Caco-2 (cell line): ENCODE results near the gene SELENOW. TPM values are rescaled to one million over a fixed set of nuclear protein-coding genes. Genes with fewer than 3 reads are reported as not detected.

ENCODE experiments used
- BruUV-seq: library from RNA; stranded (reverse); fragments of 400-500 nt; replicated peaks from 2 replicates; lab custom pipeline; 2021; lab: Mats Ljungman, UMichigan
- CTCF ChIA-PET: fragments of 300-600 bp; sonication (Branson Sonifier 250); formaldehyde crosslinking; loops from one replicate; lab custom pipeline; 2022; ENCODE audit warnings: antibody characterized with exemption; lab: Charles Lee
- POLR2A ChIA-PET: fragments of 300-600 bp; sonication (Branson Sonifier 250); formaldehyde crosslinking; loops from one replicate; lab custom pipeline; 2022; ENCODE audit warnings: antibody characterized with exemption; lab: Charles Lee
- DNase-seq, 2 experiments: peaks; one replicate each; pipeline versions ENCODE4 v3.0.0 to v3.0.0-alpha.2; 2020 to 2022
- H3K27me3 ChIP-seq: replicated peaks from 2 replicates; pipeline ENCODE4 v1.6.0; 2011; ENCODE audit warnings: low read length; ENCODE audit not compliant: control insufficient read depth, insufficient read depth
- H3K36me3 ChIP-seq: 2 replicates; pipeline ENCODE4 v1.5.1; 2011; ENCODE audit warnings: low read length; ENCODE audit not compliant: control insufficient read depth, insufficient read depth
- H3K4me1 ChIP-seq: fragments of 250-450 bp; sonication (Bioruptor Pico); 2 replicates; pipeline ENCODE4 v1.5.1; 2020; ENCODE audit warnings: mild to moderate bottlenecking
- H3K4me3 ChIP-seq: 2 replicates; pipeline ENCODE4 v1.5.1; 2011; ENCODE audit warnings: low read depth, mild to moderate bottlenecking, control low read depth, low read length
- H3K9me3 ChIP-seq: fragments of 250-450 bp; sonication (Bioruptor Pico); 2 replicates; pipeline ENCODE4 v1.5.1; 2020; ENCODE audit warnings: mild to moderate bottlenecking, moderate library complexity
- H3K27ac Mint-ChIP-seq: one replicate; pipeline ENCODE4 v1.8.0; 2022; ENCODE audit warnings: mixed read lengths; ENCODE audit not compliant: unreplicated experiment
- H3K27me3 Mint-ChIP-seq: one replicate; pipeline ENCODE4 v1.8.0; 2022; ENCODE audit warnings: mixed read lengths; ENCODE audit not compliant: insufficient read depth, unreplicated experiment
- H3K36me3 Mint-ChIP-seq: one replicate; pipeline ENCODE4 v1.8.0; 2022; ENCODE audit warnings: mild to moderate bottlenecking, mixed read lengths; ENCODE audit not compliant: insufficient read depth, unreplicated experiment
- H3K4me1 Mint-ChIP-seq: one replicate; pipeline ENCODE4 v1.8.0; 2022; ENCODE audit warnings: low read depth, mixed read lengths; ENCODE audit not compliant: unreplicated experiment
- H3K4me3 Mint-ChIP-seq: one replicate; pipeline ENCODE4 v1.8.0; 2022; ENCODE audit warnings: mild to moderate bottlenecking, moderate library complexity, mixed read lengths; ENCODE audit not compliant: unreplicated experiment
- H3K9me3 Mint-ChIP-seq: one replicate; pipeline ENCODE4 v1.8.0; 2022; ENCODE audit warnings: mixed read lengths; ENCODE audit not compliant: unreplicated experiment
- intact Hi-C: fragments of 100-400 bp; cut with micrococcal nuclease; formaldehyde crosslinking; loops from one replicate; pipeline ENCODE4 v1.10.0; 2022; ENCODE audit not compliant: unreplicated experiment
- total RNA-seq: library from RNA; stranded (reverse); gene quantifications from 2 replicates; pipeline ENCODE4 v1.2.3, GENCODE V29; 2022
- TF ChIP-seq, protein P1 (sequence below), 2 experiments: fragments of 200-600 bp in 1 of 2; IDR thresholded peaks; 1 replicate in 1 of 2; 2 replicates in 1 of 2; pipeline versions ENCODE4 v1.5.1 to v1.8.0; 2011 to 2022; ENCODE audit warnings: antibody characterized with exemption in 1 of 2, control low read depth in 1 of 2, inconsistent platforms in 1 of 2, low read depth in 1 of 2, low read length in 1 of 2, mild to moderate bottlenecking in 1 of 2, moderate library complexity in 1 of 2; ENCODE audit not compliant: insufficient read depth in 1 of 2, severe bottlenecking in 1 of 2, unreplicated experiment in 1 of 2

Gene SELENOW
- total RNA-seq, 1 experiment from 2014 or later, result 110 TPM

DNA sequence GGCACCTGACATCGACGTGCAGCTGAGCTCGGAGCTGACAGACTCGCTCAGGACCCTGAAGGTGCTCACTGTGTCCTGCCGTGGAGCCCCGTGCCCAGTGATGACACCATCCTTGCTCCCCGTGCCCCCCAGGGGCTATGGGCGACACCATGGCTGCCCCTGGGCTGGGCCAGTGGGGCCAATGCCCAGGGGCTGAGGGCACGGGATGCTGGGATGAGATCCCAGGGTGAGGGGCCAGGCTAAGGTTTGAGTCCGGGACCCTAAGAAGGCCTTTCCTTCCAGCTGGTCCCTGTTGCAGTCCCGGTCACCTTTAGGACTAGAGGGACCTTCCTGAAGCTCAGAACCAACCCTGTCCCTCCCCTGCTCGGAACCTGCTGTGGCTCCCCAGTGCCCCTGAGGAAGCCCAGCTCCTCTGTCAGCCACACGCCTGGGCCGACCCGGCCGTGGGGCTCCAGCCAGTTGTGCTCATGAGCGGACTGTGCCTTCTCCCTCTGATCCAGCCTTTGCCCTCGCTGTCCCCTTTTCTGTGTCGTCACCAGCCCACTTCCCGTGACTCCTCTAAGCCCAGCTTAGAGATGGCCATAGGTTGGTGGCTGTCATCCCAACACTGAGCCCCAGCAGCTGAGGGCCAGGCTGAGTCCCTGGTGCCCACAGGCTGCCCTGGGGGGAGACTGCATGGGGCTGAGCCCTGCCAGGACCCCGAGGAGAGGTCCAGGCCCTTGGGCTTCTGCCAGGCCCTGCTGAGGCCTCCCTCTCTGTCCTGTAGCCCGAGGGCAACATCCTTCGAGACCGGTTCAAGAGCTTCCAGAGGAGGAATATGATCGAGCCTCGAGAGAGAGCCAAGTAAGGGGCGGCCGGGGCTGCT is 22.5 kb upstream of the SELENOW start:
- Mint-ChIP-seq H3K9me3 (no peaks in the 10 kb centered on the region), H3K4me3 (no peak overlapping the region), H3K27me3 (no peaks in the 10 kb centered on the region), H3K36me3 (peaks cover 89% of the 10 kb centered on the region), H3K27ac (no peak overlapping the region), H3K4me1 (peaks cover 9% of the 10 kb centered on the region)
- no peak for DNase-seq
- Histone ChIP-seq H3K4me1 (peaks cover 10% of the 10 kb centered on the region; the same call in 1 of the 2 replicates), H3K9me3 (no peaks in the 10 kb centered on the region), H3K27me3 (no peaks in the 10 kb centered on the region), H3K4me3 (no peak overlapping the region), H3K36me3 (peaks cover 12% of the 10 kb centered on the region)
- no TSS peak for BruUV-seq
- intact Hi-C loops, result no loop called here
- ChIA-PET POLR2A (no interaction called here), CTCF (no interaction called here)
- TF ChIP-seq, protein P1, sequence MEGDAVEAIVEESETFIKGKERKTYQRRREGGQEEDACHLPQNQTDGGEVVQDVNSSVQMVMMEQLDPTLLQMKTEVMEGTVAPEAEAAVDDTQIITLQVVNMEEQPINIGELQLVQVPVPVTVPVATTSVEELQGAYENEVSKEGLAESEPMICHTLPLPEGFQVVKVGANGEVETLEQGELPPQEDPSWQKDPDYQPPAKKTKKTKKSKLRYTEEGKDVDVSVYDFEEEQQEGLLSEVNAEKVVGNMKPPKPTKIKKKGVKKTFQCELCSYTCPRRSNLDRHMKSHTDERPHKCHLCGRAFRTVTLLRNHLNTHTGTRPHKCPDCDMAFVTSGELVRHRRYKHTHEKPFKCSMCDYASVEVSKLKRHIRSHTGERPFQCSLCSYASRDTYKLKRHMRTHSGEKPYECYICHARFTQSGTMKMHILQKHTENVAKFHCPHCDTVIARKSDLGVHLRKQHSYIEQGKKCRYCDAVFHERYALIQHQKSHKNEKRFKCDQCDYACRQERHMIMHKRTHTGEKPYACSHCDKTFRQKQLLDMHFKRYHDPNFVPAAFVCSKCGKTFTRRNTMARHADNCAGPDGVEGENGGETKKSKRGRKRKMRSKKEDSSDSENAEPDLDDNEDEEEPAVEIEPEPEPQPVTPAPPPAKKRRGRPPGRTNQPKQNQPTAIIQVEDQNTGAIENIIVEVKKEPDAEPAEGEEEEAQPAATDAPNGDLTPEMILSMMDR (IDR thresholded peaks at IDR 0.05; ENCODE audit: insufficient read depth in 1 of 2, low read depth in 1 of 2, low read length in 1 of 2, severe bottlenecking in 1 of 2, unreplicated experiment in 1 of 2), result no peak

DNA sequence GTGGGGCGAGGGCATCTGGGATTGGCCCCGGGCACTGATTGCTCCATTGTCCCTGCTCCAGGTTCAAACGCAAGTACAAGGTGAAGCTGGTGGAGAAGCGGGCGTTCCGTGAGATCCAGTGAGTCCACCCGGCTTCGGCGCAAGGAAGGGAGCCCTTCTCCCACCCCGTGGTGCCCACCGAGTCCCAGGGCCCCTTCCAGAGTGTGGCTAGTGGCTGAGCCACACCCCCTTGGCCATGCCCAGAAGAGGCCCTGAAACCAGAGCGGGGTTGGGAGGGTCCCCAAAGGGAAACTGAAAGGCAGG is 21.9 kb upstream of the SELENOW start:
- H3K27me3 ChIP-seq, result no peaks in the 10 kb centered on the region
- Mint-ChIP-seq H3K36me3 (peaks cover 83% of the 10 kb centered on the region), H3K27ac (no peak overlapping the region), H3K4me3 (no peak overlapping the region), H3K27me3 (no peaks in the 10 kb centered on the region), H3K9me3 (no peaks in the 10 kb centered on the region), H3K4me1 (peaks cover 9% of the 10 kb centered on the region)
- BruUV-seq, result no TSS peak
- ChIA-PET POLR2A (no interaction called here), CTCF (no interaction called here)
- TF ChIP-seq, protein P1 (IDR thresholded peaks at IDR 0.05; ENCODE audit: insufficient read depth in 1 of 2, low read depth in 1 of 2, low read length in 1 of 2, severe bottlenecking in 1 of 2, unreplicated experiment in 1 of 2), result no peak
- peaks cover 10% of the 10 kb centered on the region; the same call in 1 of the 2 replicates for H3K4me1 ChIP-seq
- no peak for DNase-seq
- no peak overlapping the region for H3K4me3 ChIP-seq
- H3K36me3 ChIP-seq, result peaks cover 12% of the 10 kb centered on the region
- intact Hi-C loops, result no loop called here
- H3K9me3 ChIP-seq, result no peaks in the 10 kb centered on the region

DNA sequence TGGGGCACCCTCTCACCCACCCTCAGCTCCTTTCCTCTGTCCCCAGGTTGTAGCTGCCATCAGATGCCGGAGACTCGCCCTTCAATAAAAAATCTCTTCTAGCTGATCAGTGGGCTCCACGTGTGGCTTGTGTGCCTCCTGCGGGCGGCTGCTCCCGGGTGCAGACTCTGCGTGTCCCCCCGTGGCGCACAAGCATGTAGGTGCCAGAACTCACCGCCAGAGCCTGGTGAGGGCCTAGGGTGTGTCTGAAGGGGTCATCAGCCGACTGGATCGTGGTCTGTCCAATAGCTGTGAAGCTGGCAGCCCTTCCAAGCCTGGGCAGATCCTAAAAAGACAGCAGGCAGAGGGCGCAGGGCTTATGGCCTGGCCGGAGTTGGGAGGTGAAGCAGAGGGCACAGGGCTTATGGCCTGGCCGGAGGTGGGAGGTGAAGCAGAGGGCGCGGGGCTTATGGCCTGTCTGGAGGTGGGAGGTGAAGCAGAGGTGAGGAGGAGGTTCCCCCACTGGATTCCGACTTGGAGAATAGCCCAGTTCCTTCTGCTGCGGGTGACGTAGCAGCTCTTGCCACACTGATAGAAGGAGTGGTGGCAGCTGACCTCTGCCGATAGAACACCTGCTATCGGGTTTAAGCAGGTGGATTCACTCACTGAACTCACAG is 21.4 kb upstream of the SELENOW start:
- Histone ChIP-seq H3K27me3 (no peaks in the 10 kb centered on the region), H3K36me3 (peaks cover 11% of the 10 kb centered on the region), H3K9me3 (no peaks in the 10 kb centered on the region), H3K4me1 (peaks cover 10% of the 10 kb centered on the region; the same call in 1 of the 2 replicates), H3K4me3 (no peak overlapping the region)
- CTCF ChIA-PET, result no interaction called here
- Mint-ChIP-seq H3K4me1 (peaks cover 9% of the 10 kb centered on the region), H3K27me3 (no peaks in the 10 kb centered on the region), H3K36me3 (peaks cover 78% of the 10 kb centered on the region), H3K9me3 (no peaks in the 10 kb centered on the region), H3K27ac (peak overlapping the region; percentile 46), H3K4me3 (no peak overlapping the region)
- no peak for DNase-seq
- TF ChIP-seq, protein P1 (IDR thresholded peaks at IDR 0.05; ENCODE audit: insufficient read depth in 1 of 2, low read depth in 1 of 2, low read length in 1 of 2, severe bottlenecking in 1 of 2, unreplicated experiment in 1 of 2), result no peak
- POLR2A ChIA-PET, result no interaction called here
- BruUV-seq, result no TSS peak
- intact Hi-C loops, result no loop called here
